GOT3 (cell line): ENCODE measurements around the gene LPCAT3.

ENCODE experiments used
- DNase-seq: peaks from one replicate; lab custom pipeline; 2025; ENCODE audit warnings: mixed read lengths; lab: John Stamatoyannopoulos, UW

The LPCAT3 gene

GRCh38 chr12:6963791-6964413, 54.4 kb downstream of the LPCAT3 start:
- DNase-seq: no peak

DNA sequence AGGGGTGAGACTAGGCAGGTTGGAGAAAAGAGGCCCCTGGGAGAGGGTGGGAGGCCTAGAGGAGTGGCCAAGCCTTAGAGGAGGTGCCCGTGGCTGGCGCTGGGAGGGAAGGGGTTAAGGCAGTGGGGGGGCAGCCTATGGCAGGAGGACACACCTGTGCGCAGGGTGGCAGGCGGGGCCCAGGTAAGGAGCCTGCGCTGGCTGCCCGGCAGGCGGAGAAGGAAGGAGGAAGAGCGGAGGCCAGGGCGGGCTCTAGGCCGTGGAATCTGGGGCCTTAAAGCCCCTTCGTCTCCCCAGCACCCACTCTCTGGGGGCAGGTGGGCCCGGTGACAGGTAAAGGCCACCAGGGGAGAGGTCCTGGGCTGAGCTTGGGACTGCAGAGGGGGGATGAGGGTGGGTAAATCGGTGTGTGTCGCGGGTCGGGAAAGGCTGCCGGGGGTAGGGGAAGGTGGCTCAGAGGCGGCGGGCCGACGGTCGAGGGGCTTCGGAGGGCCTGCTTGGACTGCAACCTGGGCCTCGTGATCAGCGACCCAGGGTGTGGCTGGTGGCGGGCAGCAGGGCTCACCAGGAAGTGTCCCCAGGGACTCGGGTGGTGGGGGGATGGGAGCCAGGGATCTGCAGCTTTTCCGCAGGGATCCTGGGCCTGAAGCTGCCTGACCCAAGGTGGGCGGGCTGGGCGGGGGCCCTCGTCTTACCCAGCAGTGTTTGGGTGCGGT, 55.1 kb downstream of the LPCAT3 start:
- no peak for DNase-seq

DNA sequence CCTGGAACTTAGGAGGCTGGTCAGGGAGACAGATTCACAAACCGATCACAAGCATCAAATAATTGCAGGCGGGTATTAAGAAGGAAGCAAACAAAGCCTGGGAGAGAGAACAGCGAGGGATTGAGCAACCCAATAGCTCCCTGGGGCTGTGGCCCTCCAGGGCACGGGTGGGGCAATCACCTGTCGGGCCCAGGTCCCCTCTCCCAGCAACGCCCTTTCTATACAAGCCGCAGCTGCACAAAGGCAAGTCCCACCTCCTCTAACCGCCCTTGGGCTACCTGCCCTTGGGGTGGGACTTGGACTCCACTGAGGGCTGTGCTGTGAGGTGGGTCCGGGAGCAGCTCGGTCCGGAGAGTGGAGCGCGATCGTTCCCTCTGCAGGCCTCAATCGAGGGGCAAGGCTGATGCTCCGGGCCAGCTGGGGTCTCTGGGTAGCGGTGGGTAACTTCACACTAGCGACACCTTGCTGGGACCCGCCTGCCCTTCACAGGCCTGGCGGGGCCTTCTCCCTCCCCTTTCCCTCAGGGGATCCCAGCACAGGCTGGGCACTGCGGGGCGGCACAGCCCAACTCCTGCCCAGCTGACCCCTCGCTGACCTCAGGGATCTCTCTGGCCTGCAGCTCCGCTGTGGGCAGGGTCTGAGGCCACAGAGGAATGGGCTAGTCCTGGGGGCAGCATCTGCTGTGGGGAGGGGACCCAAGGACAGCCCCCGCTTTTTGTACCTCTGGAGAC, 55.8 kb downstream of the LPCAT3 start:
- DNase-seq: no peak

GRCh38 chr12:6961695-6962284, 56.5 kb downstream of the LPCAT3 start:
- DNase-seq: no peak

DNA sequence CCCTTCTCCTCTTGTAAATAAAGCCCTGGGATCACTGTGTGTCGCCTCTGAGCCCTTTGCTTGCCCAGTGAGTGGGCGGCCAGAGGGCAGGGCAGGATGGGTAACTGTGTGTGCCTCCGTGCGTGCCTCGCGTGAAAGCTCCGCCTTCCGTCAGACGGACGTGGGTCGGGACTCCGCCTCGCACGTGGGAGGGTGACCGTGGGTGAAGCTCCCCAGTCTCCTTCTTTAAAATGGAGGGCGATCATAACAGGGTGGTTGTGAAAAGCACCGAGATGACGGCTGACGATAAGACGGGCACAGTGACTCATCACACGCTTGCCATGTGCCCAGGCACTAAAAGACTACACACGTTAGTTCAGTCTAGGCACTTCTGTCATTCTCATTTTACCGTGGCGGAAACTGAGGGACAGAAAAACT, 57.0 kb downstream of the LPCAT3 start:
- peak; percentile 11 for DNase-seq

DNA sequence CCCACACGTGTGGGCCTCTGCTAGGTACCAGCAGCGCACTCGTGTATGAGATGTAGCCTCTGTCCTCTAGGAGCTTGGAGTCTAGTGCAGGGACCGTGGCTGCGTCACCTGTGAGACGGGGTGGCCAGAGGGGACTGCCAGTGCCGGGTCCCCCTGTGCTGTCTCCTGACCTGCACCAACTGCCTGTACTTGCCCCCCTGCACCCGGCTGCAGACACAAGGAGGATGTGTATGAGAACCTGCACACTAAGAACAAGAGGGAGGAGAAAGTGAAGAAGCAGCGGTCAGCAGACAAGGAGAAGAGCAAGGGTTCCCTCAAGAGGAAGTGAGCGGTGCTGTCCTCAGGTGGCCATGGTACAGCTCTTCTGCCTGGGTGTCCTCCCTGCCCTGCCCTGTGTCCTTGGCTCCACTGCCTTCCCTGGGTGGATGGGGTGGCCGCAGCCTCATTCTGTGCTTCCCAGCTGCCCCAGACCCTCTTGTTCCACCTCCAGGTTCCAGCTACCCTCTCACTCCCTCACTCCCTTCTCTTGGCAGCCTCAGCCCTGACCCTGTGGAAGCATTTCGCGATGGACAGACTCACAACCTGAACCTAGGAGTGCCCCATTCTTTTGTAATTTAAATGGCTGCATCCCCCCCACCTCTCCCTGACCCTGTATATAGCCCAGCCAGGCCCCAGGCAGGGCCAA, 57.5 kb downstream of the LPCAT3 start:
- DNase-seq: no peak

- DNase-seq: no peak
These were observed 58.3 kb downstream of the LPCAT3 start for GRCh38 chr12:6959805-6960592.

DNA sequence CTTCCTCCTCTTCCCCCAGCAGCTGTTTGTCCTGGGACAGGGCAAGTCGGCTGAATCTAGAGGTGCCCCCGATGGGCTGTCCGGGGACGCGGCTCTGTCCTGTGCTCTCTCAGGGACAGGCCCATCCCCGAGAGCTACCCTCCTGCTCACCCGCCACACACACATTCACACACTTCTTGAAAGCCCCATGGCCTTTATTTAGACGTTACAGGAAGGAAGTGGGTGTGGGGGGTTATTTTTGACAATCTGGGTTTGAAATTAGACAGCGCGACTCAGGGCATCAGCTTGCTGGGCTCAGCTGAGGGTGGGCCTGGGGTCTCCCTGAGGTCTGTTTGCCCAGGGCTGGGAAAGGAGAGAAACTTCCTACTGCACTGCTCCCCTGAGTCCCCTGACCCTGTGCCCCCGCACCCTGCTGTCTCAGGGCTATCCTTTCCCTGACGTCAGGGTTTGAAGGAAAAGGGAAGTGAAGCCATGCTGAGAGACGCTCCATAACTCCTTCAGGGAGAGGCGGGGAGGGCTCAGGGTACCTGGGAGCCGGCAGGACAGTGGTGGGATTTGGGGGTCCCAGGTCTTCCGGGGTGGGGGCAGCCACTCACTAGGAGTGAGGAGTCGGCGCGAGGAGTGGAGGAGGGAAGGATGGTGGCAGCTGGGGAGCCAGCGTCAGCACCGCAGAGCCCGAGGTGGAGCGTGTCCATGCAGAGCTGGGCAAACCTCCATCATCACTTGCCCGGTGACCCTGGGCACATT, 59.0 kb downstream of the LPCAT3 start:
- DNase-seq: no peak

GRCh38 chr12:6958609-6959057, 59.6 kb downstream of the LPCAT3 start:
- no peak for DNase-seq

DNA sequence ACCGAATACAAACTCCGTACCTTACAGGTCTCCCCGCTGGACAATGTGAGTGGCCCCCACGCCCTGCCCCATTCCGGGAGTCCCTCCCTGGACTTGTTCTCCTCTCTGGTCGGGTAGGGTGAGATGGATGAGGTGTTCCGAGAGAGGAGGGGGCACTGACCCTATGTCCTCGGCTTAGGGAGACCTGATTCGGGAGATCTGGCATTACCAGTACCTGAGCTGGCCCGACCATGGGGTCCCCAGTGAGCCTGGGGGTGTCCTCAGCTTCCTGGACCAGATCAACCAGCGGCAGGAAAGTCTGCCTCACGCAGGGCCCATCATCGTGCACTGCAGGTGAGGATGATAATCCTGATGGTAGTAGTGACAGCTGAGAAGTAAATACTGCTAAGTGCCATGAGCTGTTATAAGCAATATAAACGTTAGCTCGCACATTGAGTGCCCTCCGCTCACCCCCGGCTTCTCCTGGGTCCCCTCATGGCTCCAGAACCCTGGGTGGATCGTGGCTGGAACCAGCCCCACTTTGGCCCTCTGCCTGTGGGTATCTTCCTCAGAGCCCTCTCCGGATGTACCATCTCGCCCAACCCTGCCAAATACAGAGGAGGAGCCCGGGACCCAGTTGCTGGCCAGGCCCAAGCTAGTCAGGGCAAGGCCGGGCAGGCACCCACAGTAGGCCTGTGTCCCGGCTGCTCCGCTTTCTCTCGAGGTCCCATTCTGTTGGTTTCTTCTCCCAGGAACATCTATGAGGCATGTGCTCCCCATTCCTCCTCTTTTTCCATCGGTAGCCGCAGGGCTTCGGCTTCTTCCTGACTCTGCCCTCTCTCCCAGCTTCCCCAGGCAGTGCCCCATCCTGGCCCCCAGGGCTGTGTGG, 60.3 kb downstream of the LPCAT3 start:
- no peak for DNase-seq

DNA sequence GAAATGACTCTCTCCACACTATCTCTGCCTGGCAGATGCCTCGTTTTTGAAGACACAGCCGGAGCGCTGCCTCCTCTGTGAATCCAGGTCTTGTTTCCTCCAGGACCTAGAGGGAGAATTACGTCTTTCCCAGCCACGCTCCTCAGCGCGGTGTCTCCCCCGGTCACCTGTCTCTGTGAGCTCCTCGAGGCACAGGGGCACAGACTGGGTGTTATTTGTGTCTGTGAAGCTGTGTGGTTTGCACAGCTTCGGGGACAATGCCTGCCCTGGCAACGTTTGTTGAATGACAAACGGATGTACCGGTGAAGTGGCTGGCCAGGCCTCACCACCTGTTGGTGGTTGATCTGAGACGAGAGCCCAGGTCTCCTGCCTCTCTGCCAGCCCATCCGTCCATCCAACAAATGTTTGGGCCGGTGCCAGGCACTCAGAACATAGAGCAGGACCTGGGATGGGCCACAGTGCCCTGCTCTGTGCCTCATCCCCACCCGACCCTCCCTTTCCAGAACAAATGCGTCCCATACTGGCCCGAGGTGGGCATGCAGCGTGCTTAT, 61.0 kb downstream of the LPCAT3 start:
- DNase-seq: no peak

DNA sequence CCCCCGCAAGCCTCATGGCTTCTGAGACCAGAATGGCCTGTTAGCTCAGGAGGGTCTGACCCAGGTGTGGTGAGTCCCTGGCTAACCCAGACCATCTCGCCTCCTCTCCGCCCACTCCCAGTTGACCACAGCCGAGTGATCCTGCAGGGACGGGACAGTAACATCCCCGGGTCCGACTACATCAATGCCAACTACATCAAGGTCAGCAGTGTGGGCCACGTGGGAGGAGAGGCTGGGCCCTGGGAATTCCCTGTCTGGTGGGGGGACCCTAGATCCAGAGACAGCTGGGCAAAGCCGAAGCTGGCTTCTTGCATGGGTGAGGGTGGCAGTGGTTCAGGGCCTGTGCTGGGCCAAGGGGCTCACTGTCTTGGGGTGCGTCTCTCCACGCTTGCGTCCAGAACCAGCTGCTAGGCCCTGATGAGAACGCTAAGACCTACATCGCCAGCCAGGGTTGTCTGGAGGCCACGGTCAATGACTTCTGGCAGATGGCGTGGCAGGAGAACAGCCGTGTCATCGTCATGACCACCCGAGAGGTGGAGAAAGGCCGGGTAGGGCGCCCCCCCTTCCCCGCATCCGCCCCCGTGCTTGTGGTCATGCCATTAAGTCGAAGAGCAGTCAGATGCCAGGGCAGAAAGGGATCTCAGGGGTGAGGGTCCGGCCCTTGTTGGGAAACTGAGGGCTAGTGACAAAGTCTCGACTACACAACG, 62.1 kb downstream of the LPCAT3 start:
- DNase-seq: no peak

- DNase-seq: no peak
These were observed 62.9 kb downstream of the LPCAT3 start for GRCh38 chr12:6955108-6956020.

GRCh38 chr12:6954316-6955107, 63.8 kb downstream of the LPCAT3 start:
- DNase-seq: no peak

- DNase-seq: no peak
These were observed 64.6 kb downstream of the LPCAT3 start for GRCh38 chr12:6953442-6954315.
